ENCODE results near the gene MS4A7.

MS4A7 gene

DNA sequence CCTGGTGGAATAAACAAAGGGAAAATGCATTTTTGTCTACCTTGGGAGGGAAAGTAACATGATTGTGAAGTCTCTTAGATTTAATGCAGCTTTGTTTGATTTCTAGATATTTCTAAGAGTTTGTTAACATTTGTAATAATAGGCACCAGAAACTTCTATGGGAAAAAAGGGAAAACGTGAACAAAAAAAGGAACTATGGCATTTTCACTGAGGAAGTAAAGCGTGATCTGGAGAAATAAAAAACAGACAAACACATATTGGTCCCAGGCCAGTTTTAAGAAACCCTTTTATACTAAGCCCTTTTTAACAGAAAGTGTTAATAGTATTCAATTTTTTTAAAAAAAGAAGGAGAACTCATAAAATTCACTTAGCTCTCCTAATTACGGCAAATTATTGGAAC lies 6.9 kb upstream of the MS4A7 start:
- DNase-seq, result no peak

DNA sequence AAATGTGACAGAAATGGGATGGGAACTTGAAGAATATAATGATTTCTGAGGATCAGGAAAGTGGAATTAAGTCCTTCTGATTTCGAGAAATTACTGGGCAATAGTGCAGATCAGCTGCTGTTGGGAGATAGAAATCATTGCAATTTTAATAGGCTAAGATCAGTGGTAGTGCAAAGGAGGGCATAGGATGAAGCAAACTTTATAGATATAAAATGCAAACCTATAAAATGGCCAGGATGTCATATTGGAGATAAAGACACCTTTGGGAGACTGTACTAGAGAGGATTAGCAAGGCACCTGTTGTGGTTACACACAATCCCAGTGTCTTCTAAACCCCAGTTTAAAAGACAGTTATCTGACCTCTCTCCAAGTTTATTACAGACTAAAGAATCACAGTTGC lies 6.5 kb upstream of the MS4A7 start:
- DNase-seq, result no peak

DNA sequence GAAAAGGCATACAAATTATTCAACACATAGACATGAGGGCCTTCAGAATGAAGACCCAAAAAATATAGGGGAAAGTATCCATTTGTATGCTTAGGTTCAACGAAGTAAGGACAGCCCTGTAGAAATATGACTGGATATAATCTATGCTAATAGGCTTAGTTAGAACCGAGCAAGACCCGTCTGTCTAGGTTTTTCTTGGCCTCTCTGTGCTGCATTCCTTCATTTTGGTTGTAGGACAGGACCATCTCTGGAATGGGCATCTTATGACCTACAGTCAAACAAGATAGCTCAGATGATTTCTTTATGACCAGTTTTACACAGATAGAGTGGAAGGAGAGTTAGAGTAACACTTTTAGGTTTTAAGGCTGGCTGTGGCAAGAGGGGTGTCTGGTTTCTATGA lies 5.6 kb upstream of the MS4A7 start:
- no peak for DNase-seq

DNA sequence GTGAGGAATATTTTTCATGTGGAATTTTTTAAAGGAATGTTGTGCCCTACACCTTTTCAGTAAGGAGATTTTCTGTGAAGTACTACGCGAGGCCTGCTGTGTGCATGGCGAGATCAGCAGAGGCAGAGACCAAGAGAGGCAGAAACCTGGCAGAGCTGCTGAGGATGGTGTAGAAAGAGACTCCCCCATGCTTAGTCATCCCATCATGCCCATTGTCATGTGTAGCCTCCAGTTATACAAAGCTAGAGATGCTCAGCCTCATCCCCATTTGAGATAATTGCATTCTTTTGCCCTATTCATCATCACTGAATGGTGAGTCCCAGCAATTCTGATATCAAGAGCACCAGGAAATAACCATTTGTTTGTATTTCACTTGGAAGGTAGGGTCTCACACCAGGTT lies 3.0 kb upstream of the MS4A7 start:
- no peak for DNase-seq

GRCh38 chr11:60376601-60377000 lies 1.7 kb upstream of the MS4A7 start:
- no peak for DNase-seq

- no peak for DNase-seq
These were observed 763 bp upstream of the MS4A7 start for GRCh38 chr11:60377401-60378136.

DNA sequence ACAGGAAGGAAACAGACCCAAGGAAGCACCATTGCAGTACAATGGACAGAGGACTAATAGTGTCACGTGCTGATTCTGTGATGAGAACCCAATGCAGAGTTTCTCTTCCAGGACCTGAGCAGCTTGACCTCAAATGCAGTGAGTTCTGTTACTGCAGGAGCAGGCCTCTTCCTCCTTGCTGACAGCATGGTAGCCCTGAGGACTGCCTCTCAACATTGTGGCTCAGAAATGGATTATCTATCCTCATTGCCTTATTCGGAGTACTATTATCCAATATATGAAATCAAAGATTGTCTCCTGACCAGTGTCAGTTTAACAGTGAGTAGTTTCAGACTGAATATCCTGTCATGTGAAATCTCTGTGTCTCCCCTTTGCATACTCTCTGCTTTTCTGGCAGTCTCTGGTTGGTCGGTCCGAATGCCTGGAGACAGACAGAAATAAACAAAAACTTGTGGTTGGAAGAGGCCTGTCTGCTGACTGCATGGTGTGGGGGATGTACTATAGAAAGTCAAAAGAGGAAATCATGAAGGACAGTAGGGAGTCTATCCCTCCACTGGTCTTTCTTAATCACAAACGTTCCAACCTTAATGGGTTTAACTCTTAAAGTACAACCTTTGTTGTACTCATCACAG lies 11.1 kb downstream of the MS4A7 start:
- DNase-seq, result no peak

DNA sequence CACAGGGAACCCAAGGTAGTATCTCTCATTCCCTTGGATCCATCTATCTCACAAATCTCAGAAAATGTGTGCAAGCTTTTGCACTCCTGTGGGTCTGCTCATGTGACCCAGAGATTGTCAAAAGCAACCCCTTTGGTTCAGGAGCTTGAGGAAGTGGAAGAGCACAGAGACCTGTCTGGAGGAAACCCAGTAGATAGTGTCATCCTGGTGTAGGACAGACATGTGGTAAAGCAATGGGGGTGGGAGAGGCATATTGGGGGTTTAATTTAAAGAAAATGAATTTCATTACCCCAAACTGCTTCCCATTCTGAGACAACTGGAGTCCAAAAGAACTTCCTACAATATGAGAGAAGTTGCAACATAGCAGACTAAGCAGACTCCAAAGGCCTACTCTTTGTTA lies 12.1 kb downstream of the MS4A7 start:
- DNase-seq, result no peak

GRCh38 chr11:60392361-60392760 lies 14.0 kb downstream of the MS4A7 start:
- no peak for DNase-seq

GRCh38 chr11:60393016-60393415 lies 14.7 kb downstream of the MS4A7 start:
- no peak for DNase-seq

DNA sequence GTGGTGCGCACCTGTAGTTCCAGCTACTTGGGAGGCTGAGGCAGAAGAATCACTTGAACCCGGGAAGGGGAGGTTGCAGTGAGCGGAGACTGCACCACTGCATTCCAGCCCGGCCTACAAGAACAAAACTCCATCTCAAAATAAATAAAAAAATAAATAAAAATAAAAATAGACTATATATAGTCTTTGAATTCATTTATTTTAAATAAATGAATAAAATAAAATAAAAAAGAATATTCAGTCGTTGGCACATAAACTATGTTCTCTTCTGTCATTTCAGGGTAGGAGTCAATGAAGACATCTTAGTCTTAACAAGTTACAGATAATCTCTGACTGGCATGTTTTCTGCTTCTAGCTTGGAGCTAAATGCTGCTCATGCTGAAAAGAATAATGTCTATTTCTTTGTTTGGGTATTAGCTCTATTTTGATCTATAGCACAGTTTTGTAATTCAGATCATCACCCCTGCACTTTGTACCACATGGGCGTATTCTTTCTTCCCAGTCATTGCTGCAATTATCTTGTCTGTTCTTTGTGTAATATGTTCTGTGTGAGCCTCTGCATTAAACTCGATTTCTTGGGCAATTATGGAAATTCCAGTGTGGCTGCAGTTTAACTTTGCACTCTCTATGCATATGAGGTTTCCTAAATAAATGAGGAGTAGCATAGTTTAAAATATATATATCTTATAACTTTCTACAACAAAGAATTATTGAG lies 16.5 kb downstream of the MS4A7 start:
- DNase-seq, result no peak

DNA sequence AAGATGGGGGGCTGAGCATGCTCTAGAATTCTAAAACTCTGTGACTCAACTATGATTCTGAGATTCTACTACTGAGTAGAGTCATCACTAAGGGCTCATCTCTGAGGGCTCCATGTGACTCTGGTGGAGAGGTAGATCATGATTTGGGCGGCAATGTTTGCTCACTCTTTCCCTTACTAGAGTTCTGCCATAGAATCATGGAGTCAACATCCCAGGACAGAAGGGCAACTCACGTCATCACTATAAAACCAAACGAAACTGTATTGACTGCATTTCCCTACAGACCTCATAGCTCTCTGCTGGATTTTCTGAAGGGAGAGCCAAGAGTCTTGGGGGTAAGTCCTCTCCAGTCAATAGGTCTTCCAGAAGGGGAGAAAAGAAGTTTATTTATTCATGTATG lies 18.1 kb downstream of the MS4A7 start, which contains the start of gene MS4A14:
MS4A14 (plus strand) TSS at position 78 of the 400 bp plus-strand sequence; CDS start at position 198, 120 bp downstream.
- DNase-seq, result no peak

GRCh38 chr11:60396799-60397198 lies 18.5 kb downstream of the MS4A7 start:
- no peak for DNase-seq

- no peak for DNase-seq
These were observed 41.7 kb downstream of the MS4A7 start for GRCh38 chr11:60420015-60420414.

DNA sequence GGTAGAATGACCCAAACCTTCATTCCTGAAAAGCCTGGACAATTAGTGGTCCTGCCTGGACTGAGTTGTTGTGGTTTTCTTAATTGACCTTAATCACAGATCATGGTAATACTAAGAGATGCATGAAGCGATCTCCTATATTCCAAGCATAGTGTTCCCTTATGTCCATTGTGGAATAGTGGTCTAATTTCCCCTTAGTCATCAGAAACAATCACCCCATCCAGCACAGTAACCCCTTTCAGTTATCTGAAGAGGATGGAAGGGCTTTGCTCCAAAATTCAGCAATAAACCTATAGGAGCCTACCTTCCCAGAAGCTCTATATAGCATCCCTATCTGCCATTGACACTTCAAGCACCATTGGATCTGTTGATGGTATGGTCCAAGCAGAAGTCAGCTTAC lies 44.3 kb downstream of the MS4A7 start:
- no peak for DNase-seq

- DNase-seq, result no peak
These were observed 50.2 kb downstream of the MS4A7 start for GRCh38 chr11:60428517-60428916.

DNA sequence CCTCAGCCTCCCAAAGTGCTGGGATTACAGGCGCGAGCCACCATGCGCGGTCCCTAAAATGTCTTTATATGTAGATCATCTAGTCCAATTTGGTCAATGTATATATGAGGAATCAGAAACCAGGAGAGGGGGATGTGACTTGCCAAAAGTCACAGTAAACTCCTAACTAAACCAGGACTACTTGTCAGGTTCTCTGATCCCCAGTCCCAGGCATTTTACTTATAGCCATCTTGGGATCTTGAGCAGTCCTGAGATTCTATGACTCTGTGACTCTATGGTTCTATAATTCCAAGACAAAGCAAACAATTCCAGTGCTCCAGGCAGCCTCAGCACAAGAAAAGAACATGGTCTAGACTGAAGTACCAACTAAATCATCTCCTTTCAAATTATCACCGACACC lies 50.9 kb downstream of the MS4A7 start, which contains the start of gene MS4A5:
MS4A5 (plus strand) TSS at position 301 of the 400 bp plus-strand sequence. CDS start 103 bp downstream, outside the sequence.
- DNase-seq, result no peak

GRCh38 chr11:60431251-60431650 lies 52.9 kb downstream of the MS4A7 start:
- DNase-seq, result no peak

GRCh38 chr11:60433401-60433800 lies 55.1 kb downstream of the MS4A7 start:
- DNase-seq, result no peak

All from kidney glomerular epithelial cell (primary cell).